GM21717 (cell line): Measurements from ENCODE around the gene CHI3L2.

ENCODE experiments used
- ATAC-seq: cut with Tn5 transposase; IDR thresholded peaks from one replicate; pipeline ENCODE4 v1.9.1; 2021; ENCODE audit warnings: mild to moderate bottlenecking, moderate library complexity; ENCODE audit not compliant: unreplicated experiment

The CHI3L2 gene

GRCh38 chr1:111219557-111220286 lies 7.8 kb upstream of the CHI3L2 start:
- ATAC-seq: peak; percentile 31

GRCh38 chr1:111220302-111220890 lies 7.1 kb upstream of the CHI3L2 start:
- ATAC-seq: no peak

GRCh38 chr1:111221276-111221632 lies 6.3 kb upstream of the CHI3L2 start:
- no peak for ATAC-seq

- peak; percentile 57 for ATAC-seq
These were observed 5.8 kb upstream of the CHI3L2 start for GRCh38 chr1:111221633-111222291.

GRCh38 chr1:111222308-111223125 lies 5.0 kb upstream of the CHI3L2 start:
- peak; percentile 6 for ATAC-seq

- no peak for ATAC-seq
These were observed 4.3 kb upstream of the CHI3L2 start for GRCh38 chr1:111223126-111223685.

GRCh38 chr1:111225091-111225490 lies 2.4 kb upstream of the CHI3L2 start:
- ATAC-seq: no peak

- ATAC-seq: no peak
These were observed 1.7 kb upstream of the CHI3L2 start for GRCh38 chr1:111225717-111226400.

- ATAC-seq: no peak
These were observed 586 bp downstream of the CHI3L2 start for GRCh38 chr1:111227851-111228747.

- ATAC-seq: no peak
These were observed 1.2 kb downstream of the CHI3L2 start for GRCh38 chr1:111228748-111229126.

GRCh38 chr1:111232134-111232533 lies 4.6 kb downstream of the CHI3L2 start:
- no peak for ATAC-seq

- ATAC-seq: no peak
These were observed 6.7 kb downstream of the CHI3L2 start for GRCh38 chr1:111234258-111234657.

- ATAC-seq: no peak
These were observed 7.4 kb downstream of the CHI3L2 start for GRCh38 chr1:111234866-111235265.

- no peak for ATAC-seq
These were observed 8.9 kb downstream of the CHI3L2 start for GRCh38 chr1:111236379-111236778.

- ATAC-seq: no peak
These were observed 9.3 kb downstream of the CHI3L2 start for GRCh38 chr1:111236806-111237205.

- no peak for ATAC-seq
These were observed 10.7 kb downstream of the CHI3L2 start for GRCh38 chr1:111238056-111238795.

- no peak for ATAC-seq
These were observed 14.3 kb downstream of the CHI3L2 start for GRCh38 chr1:111241797-111242196.

- no peak for ATAC-seq
These were observed 15.5 kb downstream of the CHI3L2 start for GRCh38 chr1:111242805-111243523.
